ENCODE data around the gene ACTN2. TPM values are rescaled to one million over a fixed set of nuclear protein-coding genes. Genes with fewer than 3 reads are reported as not detected.

Gene ACTN2
- total RNA-seq, 1 donor = not detected

DNA sequence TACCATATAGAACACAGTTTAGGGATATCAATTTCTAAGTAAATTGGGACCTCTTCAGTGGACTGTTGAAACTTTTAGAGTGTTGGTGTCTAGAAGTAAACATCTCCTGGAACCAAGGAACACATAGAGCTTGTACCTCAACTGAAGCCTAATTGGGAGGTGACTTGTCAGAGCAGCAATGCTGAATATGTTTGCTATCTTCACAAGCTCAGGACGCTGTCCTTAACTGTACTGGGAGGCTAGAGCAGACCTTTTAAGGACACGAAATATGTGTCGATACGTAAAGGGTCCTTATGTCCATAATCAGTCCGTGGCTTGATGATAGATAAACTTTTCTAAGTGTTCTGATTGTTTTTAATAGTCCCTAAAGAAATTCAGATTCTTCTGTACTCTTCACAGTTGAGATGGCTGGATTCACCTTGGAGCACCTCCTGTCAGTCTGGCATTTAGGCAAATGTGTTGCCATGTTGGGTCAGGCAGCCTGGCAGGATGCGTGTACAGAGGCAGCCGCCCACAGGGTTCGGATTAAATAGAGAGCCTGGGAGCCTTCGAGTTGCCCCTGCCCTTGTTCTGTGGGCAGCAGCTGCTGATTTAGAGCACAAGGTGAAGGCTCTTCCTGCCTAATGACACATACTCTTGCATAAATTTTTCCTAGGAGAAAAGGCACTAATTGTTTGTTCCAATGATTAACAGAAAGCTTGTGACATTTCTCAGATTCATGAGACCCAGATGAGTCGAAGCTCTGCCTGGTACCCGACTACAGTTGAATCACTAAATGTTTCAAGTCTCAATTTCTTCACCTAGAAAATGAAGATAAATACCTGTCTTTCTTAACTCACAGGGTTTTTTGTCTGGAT is 3.6 kb downstream of the ACTN2 start:
- H3K4me3 ChIP-seq (ENCODE audit: low read depth, low read length) = no peak overlapping the region
- no peak for DNase-seq (ENCODE audit: low read depth)
- no peak for TF ChIP-seq CTCF (IDR thresholded peaks at IDR 0.05; ENCODE audit: insufficient read depth, low read depth, low read length)

DNA sequence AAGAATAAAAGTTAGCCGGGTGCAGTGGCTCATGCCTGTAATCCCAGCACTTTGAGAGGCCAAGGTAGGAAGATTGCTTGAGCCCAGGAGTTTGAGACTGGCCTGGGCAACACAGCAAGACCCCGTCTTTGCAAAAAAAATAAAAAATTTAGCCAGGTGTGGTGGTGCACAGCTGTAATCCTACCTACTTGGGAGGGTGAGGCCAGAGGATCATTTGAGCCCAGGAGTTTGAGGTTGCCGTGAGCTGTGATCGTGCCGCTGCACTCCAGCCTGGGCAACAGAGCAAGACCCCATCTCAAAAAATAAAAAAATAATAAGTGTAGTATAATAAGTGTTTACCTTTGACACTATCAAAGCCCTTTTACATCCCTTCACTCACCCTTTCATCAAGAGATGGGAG is 5.0 kb downstream of the ACTN2 start:
- DNase-seq (ENCODE audit: low read depth) = no peak
- no peak for TF ChIP-seq CTCF (IDR thresholded peaks at IDR 0.05; ENCODE audit: insufficient read depth, low read depth, low read length)

GRCh38 chr1:236692128-236692527 is 5.8 kb downstream of the ACTN2 start:
- H3K4me3 ChIP-seq (ENCODE audit: low read depth, low read length) = no peak overlapping the region
- DNase-seq (ENCODE audit: low read depth) = no peak
- TF ChIP-seq CTCF (IDR thresholded peaks at IDR 0.05; ENCODE audit: insufficient read depth, low read depth, low read length) = no peak

More for the DNA sequence above, 5.0 kb downstream of the ACTN2 start:
- no peak overlapping the region for H3K4me3 ChIP-seq (ENCODE audit: low read depth, low read length)

DNA sequence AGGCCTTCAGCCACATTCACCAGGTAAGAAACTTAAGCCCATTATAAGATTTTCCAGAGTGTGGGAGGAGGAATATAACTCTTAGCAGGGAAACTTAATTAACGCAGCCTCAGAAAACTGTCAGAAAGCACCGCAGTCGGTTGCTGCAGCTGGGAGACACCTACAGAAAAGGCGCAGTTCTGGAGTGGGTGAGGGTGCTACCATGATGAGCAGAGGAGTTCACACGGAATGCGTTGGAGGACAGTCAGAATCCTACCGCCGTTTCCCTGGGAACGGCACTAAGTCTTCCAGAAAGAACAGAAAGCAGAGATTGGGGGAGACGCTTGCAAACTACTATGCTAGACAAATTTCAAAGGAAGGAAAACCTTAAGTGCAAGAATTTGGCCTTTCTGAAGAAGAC is 6.4 kb downstream of the ACTN2 start:
- no peak for TF ChIP-seq CTCF (IDR thresholded peaks at IDR 0.05; ENCODE audit: insufficient read depth, low read depth, low read length)
- no peak for DNase-seq (ENCODE audit: low read depth)
- no peak overlapping the region for H3K4me3 ChIP-seq (ENCODE audit: low read depth, low read length)

GRCh38 chr1:236699366-236699765 is 13.1 kb downstream of the ACTN2 start:
- no peak overlapping the region for H3K4me3 ChIP-seq (ENCODE audit: low read depth, low read length)
- DNase-seq (ENCODE audit: low read depth) = peak; percentile 18
- TF ChIP-seq CTCF (IDR thresholded peaks at IDR 0.05; ENCODE audit: insufficient read depth, low read depth, low read length) = no peak

DNA sequence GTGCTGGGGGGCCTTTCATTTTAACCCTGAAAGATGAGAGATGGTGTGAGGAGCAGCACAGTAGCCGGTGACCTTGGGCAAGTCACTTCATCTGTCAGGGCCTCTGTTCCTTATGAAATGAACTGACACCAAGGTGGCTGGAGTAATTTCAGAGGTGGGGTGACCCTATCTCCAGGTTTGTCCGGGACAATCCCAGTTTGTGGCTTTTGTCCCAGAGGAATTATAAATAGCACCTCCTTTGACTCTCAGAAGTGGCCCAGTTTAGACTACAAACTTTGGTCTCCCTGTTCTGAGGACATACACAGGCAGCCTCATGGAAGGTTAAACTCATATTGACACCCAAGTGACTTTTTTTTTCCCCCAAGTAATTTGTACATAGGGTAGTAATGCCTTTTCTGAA is 14.6 kb downstream of the ACTN2 start:
- TF ChIP-seq CTCF (IDR thresholded peaks at IDR 0.05; ENCODE audit: insufficient read depth, low read depth, low read length) = no peak
- no peak overlapping the region for H3K4me3 ChIP-seq (ENCODE audit: low read depth, low read length)
- no peak for DNase-seq (ENCODE audit: low read depth)

- no peak for TF ChIP-seq CTCF (IDR thresholded peaks at IDR 0.05; ENCODE audit: insufficient read depth, low read depth, low read length)
- no peak overlapping the region for H3K4me3 ChIP-seq (ENCODE audit: low read depth, low read length)
- no peak for DNase-seq (ENCODE audit: low read depth)
Measured at GRCh38 chr1:236701782-236702181, 15.5 kb downstream of the ACTN2 start.

All from fibroblast of villous mesenchyme (primary cell).